GM03348 (cell line): Measurements from ENCODE around the gene TTC9B.
"Not testable (repeated sequence)": the region's sequence is repeated elsewhere in the genome, so short reads cannot be mapped to it uniquely, and the experiment has no call there.

Experiments used
- DNase-seq: peaks from one replicate; pipeline ENCODE4 v3.0.0; 2012; ENCODE audit warnings: low spot score

The TTC9B gene

GRCh38 chr19:40170303-40170989 lies 47.7 kb downstream of the TTC9B start:
- not testable (repeated sequence) for DNase-seq

GRCh38 chr19:40169482-40170302 lies 48.5 kb downstream of the TTC9B start:
- DNase-seq, result not testable (repeated sequence)
